HL-60 (cell line): ENCODE measurements around the gene OFD1.

Source experiments
- GABPA ChIP-seq: IDR thresholded peaks from 2 replicates; pipeline ENCODE4 v1.6.1; 2012; ENCODE audit warnings: low read depth
- POLR2AphosphoS5 ChIP-seq: IDR thresholded peaks from 2 replicates; pipeline ENCODE4 v1.6.1; 2012; ENCODE audit warnings: low read depth
- SPI1 ChIP-seq: IDR thresholded peaks from 2 replicates; pipeline ENCODE4 v1.6.1; 2012; ENCODE audit warnings: low read depth, mild to moderate bottlenecking, borderline replicate concordance
- TF ChIP-seq, protein P1 (sequence below): IDR thresholded peaks from one replicate; pipeline ENCODE4 v1.5.1; 2011; ENCODE audit warnings: low read length, control low read depth, inconsistent platforms; ENCODE audit not compliant: insufficient read depth
- TF ChIP-seq, protein P2 (sequence below): IDR thresholded peaks from 2 replicates; pipeline ENCODE4 v1.6.1; 2012; ENCODE audit warnings: low read depth; ENCODE audit not compliant: insufficient replicate concordance

GRCh38 chrX:13703135-13703534, 31.4 kb upstream of the OFD1 start:
- TF ChIP-seq, protein P1, sequence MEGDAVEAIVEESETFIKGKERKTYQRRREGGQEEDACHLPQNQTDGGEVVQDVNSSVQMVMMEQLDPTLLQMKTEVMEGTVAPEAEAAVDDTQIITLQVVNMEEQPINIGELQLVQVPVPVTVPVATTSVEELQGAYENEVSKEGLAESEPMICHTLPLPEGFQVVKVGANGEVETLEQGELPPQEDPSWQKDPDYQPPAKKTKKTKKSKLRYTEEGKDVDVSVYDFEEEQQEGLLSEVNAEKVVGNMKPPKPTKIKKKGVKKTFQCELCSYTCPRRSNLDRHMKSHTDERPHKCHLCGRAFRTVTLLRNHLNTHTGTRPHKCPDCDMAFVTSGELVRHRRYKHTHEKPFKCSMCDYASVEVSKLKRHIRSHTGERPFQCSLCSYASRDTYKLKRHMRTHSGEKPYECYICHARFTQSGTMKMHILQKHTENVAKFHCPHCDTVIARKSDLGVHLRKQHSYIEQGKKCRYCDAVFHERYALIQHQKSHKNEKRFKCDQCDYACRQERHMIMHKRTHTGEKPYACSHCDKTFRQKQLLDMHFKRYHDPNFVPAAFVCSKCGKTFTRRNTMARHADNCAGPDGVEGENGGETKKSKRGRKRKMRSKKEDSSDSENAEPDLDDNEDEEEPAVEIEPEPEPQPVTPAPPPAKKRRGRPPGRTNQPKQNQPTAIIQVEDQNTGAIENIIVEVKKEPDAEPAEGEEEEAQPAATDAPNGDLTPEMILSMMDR, result no peak
- TF ChIP-seq, protein P2, sequence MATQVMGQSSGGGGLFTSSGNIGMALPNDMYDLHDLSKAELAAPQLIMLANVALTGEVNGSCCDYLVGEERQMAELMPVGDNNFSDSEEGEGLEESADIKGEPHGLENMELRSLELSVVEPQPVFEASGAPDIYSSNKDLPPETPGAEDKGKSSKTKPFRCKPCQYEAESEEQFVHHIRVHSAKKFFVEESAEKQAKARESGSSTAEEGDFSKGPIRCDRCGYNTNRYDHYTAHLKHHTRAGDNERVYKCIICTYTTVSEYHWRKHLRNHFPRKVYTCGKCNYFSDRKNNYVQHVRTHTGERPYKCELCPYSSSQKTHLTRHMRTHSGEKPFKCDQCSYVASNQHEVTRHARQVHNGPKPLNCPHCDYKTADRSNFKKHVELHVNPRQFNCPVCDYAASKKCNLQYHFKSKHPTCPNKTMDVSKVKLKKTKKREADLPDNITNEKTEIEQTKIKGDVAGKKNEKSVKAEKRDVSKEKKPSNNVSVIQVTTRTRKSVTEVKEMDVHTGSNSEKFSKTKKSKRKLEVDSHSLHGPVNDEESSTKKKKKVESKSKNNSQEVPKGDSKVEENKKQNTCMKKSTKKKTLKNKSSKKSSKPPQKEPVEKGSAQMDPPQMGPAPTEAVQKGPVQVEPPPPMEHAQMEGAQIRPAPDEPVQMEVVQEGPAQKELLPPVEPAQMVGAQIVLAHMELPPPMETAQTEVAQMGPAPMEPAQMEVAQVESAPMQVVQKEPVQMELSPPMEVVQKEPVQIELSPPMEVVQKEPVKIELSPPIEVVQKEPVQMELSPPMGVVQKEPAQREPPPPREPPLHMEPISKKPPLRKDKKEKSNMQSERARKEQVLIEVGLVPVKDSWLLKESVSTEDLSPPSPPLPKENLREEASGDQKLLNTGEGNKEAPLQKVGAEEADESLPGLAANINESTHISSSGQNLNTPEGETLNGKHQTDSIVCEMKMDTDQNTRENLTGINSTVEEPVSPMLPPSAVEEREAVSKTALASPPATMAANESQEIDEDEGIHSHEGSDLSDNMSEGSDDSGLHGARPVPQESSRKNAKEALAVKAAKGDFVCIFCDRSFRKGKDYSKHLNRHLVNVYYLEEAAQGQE, result no peak
- TF ChIP-seq POLR2AphosphoS5, result no peak
- TF ChIP-seq GABPA, result no peak
- TF ChIP-seq SPI1, result no peak
